Measurements from ENCODE around the gene UGT1A7.
"Not testable (repeated sequence)": the region's sequence is repeated elsewhere in the genome, so short reads cannot be mapped to it uniquely, and the experiment has no call there.

The UGT1A7 gene

GRCh38 chr2:233751212-233752009 lies 69.7 kb downstream of the UGT1A7 start:
- H3K9ac ChIP-seq (ENCODE audit: low read length); H3K36me3 ChIP-seq (ENCODE audit: insufficient read depth, low read length); H3K4me3 ChIP-seq (ENCODE audit: low read depth in 1 of 2, low read length in 2 of 2); H3K4me1 ChIP-seq (ENCODE audit: insufficient read depth, low read length); H3K9me3 ChIP-seq (ENCODE audit: low read length); H3K27ac ChIP-seq (ENCODE audit: low read depth, low read length); H3K27me3 ChIP-seq (ENCODE audit: control insufficient read depth in 1 of 2, insufficient read depth in 2 of 2, low read length in 2 of 2): not testable (repeated sequence)

DNA sequence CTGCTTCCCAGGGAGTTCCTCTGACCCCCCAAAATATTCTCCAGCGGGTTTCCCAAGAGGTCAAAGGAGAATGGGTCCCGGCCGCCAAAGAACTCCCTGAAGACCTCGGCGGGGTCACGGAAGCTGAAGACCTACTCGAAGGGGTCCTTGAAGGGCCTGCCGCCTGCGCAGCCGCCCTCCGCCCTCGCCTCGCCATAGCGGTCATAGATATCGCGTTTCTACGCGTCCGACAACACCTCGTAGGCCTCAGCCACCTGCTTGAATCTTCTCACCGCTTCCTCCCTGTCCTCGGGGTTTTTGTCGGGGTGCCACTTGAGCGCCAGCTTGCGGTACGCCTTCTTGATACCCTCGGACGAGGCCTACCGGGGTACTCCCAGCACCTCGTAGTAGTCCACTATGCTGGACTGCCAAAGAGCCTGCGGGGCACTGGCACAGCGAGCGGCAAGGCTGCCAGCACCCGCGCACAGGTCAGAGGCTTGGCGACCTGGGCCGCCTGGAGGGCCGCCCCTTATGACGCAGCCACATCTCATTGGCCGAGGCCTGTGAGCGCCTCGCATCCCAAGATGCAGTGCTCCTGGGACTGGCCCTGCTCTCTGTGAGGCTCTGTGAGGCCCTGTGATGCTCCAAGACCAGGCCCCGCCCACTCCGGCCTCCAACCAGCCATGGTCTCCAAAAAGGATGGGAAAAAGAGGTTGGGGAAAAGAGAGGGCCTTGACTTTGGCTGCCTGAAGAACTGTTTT lies 73.3 kb downstream of the UGT1A7 start:
- Histone ChIP-seq H3K27me3 (ENCODE audit: control insufficient read depth in 1 of 2, insufficient read depth in 2 of 2, low read length in 2 of 2) (no peaks in the 10 kb centered on the region), H3K9me3 (ENCODE audit: low read length) (no peaks in the 10 kb centered on the region), H3K4me1 (ENCODE audit: insufficient read depth, low read length) (no peaks in the 10 kb centered on the region), H3K9ac (ENCODE audit: low read length) (no peak overlapping the region), H3K36me3 (ENCODE audit: insufficient read depth, low read length) (no peaks in the 10 kb centered on the region), H3K4me3 (ENCODE audit: low read depth in 1 of 2, low read length in 2 of 2) (no peak overlapping the region), H3K27ac (ENCODE audit: low read depth, low read length) (no peak overlapping the region)

DNA sequence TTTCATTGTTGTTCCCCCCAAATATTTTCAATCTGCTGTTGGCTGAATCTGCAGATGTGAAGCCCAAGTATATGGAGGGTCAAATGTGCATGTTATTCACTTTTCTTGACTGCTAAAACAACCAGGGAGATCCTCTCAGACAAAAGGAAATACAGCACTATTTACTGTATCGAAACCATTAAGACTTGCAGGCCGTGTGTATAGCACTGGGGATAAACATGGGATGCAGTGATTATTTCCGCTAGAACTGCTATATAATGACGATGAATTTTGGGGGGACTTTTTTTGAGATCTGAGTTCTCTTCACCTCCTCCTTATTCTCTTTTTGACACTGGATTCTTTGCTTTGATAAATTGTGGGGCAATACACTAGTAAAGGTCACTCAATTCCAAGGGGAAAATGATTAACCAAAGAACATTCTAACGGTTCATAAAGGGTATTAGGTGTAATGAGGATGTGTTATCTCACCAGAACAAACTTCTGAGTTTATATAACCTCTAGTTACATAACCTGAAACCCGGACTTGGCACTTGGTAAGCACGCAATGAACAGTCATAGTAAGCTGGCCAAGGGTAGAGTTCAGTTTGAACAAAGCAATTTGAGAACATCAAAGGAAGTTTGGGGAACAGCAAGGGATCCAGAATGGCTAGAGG lies 74.9 kb downstream of the UGT1A7 start:
- no peak overlapping the region for H3K27ac ChIP-seq (ENCODE audit: low read depth, low read length)
- no peaks in the 10 kb centered on the region for H3K27me3 ChIP-seq (ENCODE audit: control insufficient read depth in 1 of 2, insufficient read depth in 2 of 2, low read length in 2 of 2)
- no peak overlapping the region for H3K9ac ChIP-seq (ENCODE audit: low read length)
- no peaks in the 10 kb centered on the region for H3K9me3 ChIP-seq (ENCODE audit: low read length)
- no peaks in the 10 kb centered on the region for H3K4me1 ChIP-seq (ENCODE audit: insufficient read depth, low read length)
- H3K4me3 ChIP-seq (ENCODE audit: low read depth in 1 of 2, low read length in 2 of 2), result no peak overlapping the region
- no peaks in the 10 kb centered on the region for H3K36me3 ChIP-seq (ENCODE audit: insufficient read depth, low read length)

- Histone ChIP-seq H3K36me3 (ENCODE audit: insufficient read depth, low read length) (no peaks in the 10 kb centered on the region), H3K27ac (ENCODE audit: low read depth, low read length) (no peak overlapping the region), H3K4me3 (ENCODE audit: low read depth in 1 of 2, low read length in 2 of 2) (no peak overlapping the region), H3K9me3 (ENCODE audit: low read length) (no peaks in the 10 kb centered on the region), H3K9ac (ENCODE audit: low read length) (no peak overlapping the region), H3K27me3 (ENCODE audit: control insufficient read depth in 1 of 2, insufficient read depth in 2 of 2, low read length in 2 of 2) (no peaks in the 10 kb centered on the region), H3K4me1 (ENCODE audit: insufficient read depth, low read length) (no peaks in the 10 kb centered on the region)
These were observed 76.4 kb downstream of the UGT1A7 start for GRCh38 chr2:233758141-233758540.

- no peaks in the 10 kb centered on the region for H3K9me3 ChIP-seq (ENCODE audit: low read length)
- H3K27me3 ChIP-seq (ENCODE audit: control insufficient read depth in 1 of 2, insufficient read depth in 2 of 2, low read length in 2 of 2), result no peaks in the 10 kb centered on the region
- no peaks in the 10 kb centered on the region for H3K4me1 ChIP-seq (ENCODE audit: insufficient read depth, low read length)
- no peak overlapping the region for H3K9ac ChIP-seq (ENCODE audit: low read length)
- no peaks in the 10 kb centered on the region for H3K36me3 ChIP-seq (ENCODE audit: insufficient read depth, low read length)
- H3K4me3 ChIP-seq (ENCODE audit: low read depth in 1 of 2, low read length in 2 of 2), result no peak overlapping the region
- H3K27ac ChIP-seq (ENCODE audit: low read depth, low read length), result no peak overlapping the region
These were observed 77.1 kb downstream of the UGT1A7 start for GRCh38 chr2:233758849-233759248.

- no peaks in the 10 kb centered on the region for H3K27me3 ChIP-seq (ENCODE audit: control insufficient read depth in 1 of 2, insufficient read depth in 2 of 2, low read length in 2 of 2)
- H3K36me3 ChIP-seq (ENCODE audit: insufficient read depth, low read length), result no peaks in the 10 kb centered on the region
- H3K27ac ChIP-seq (ENCODE audit: low read depth, low read length), result no peak within 1 kb of the TSS
- no peaks in the 10 kb centered on the region for H3K4me1 ChIP-seq (ENCODE audit: insufficient read depth, low read length)
- H3K9me3 ChIP-seq (ENCODE audit: low read length), result no peaks in the 10 kb centered on the region
- no peak within 1 kb of the TSS for H3K9ac ChIP-seq (ENCODE audit: low read length)
- no peak within 1 kb of the TSS for H3K4me3 ChIP-seq (ENCODE audit: low read depth in 1 of 2, low read length in 2 of 2)
These were observed 78.3 kb downstream of the UGT1A7 start, which contains the start of gene UGT1A1 for GRCh38 chr2:233760043-233760442. TSS of gene UGT1A1 (plus strand) at chr2:233760270. CDS start at chr2:233760288, 18 bp downstream.

DNA sequence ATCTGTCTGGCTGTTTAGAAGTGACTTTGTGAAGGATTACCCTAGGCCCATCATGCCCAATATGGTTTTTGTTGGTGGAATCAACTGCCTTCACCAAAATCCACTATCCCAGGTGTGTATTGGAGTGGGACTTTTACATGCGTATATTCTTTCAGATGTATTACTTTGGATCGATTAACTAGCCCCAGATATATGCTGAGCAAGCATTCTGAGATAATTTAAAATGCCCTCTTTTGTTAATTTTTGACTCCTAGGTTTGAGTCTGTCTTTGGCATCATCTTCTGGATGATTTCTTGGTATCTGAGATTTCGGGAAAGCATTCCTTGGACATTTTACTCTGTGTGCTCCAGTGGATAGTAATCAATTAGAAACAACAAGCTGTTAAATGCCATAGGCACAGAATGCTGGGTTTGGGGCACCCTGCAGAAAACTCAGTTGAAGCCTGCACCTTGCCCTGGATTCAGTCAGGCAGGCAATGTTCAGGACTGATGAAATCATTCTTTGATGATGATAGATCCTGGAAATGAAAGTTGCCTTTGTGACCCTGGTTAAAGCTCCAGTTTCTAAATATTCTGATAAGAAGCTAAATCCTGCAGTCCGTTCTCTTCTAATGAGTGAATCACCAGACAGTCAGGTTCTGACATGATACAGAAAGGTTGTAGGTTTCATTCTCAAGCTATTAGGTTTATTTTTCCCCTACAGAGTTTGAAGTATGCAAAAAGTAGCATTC lies 79.5 kb downstream of the UGT1A7 start:
- Histone ChIP-seq H3K36me3 (ENCODE audit: insufficient read depth, low read length) (no peaks in the 10 kb centered on the region), H3K9me3 (ENCODE audit: low read length) (no peaks in the 10 kb centered on the region), H3K9ac (ENCODE audit: low read length) (no peak overlapping the region), H3K27me3 (ENCODE audit: control insufficient read depth in 1 of 2, insufficient read depth in 2 of 2, low read length in 2 of 2) (no peaks in the 10 kb centered on the region), H3K4me3 (ENCODE audit: low read depth in 1 of 2, low read length in 2 of 2) (no peak overlapping the region), H3K27ac (ENCODE audit: low read depth, low read length) (no peak overlapping the region), H3K4me1 (ENCODE audit: insufficient read depth, low read length) (no peaks in the 10 kb centered on the region)

DNA sequence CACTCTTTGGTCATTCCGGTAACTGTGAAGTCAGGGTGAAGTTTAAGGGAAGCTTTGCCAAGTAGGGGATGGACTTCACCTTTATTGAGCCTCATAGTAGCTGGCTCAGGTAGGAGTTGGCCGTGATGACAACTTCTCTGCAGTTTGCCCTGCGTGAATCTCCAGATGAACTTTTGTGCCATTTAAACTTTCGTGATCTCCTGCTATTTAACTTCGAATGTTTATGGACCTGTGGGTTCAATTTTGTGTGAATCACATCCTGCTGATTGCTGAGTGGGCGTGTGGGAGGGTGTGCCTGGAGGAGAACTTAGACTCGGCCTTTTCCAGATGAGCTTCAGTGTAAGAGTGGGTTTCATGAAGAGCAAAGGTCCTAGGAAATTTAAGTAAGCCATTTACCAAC lies 82.6 kb downstream of the UGT1A7 start:
- Histone ChIP-seq H3K27ac (ENCODE audit: low read depth, low read length) (no peak overlapping the region), H3K9ac (ENCODE audit: low read length) (no peak overlapping the region)

GRCh38 chr2:233764761-233765160 lies 83.1 kb downstream of the UGT1A7 start:
- Histone ChIP-seq H3K27ac (ENCODE audit: low read depth, low read length) (no peak overlapping the region), H3K9me3 (ENCODE audit: low read length) (no peaks in the 10 kb centered on the region), H3K27me3 (ENCODE audit: control insufficient read depth in 1 of 2, insufficient read depth in 2 of 2, low read length in 2 of 2) (no peaks in the 10 kb centered on the region)

More for the DNA sequence above, 82.6 kb downstream of the UGT1A7 start:
- Histone ChIP-seq H3K9me3 (ENCODE audit: low read length) (no peaks in the 10 kb centered on the region), H3K4me3 (ENCODE audit: low read depth in 1 of 2, low read length in 2 of 2) (no peak overlapping the region), H3K4me1 (ENCODE audit: insufficient read depth, low read length) (no peaks in the 10 kb centered on the region), H3K27me3 (ENCODE audit: control insufficient read depth in 1 of 2, insufficient read depth in 2 of 2, low read length in 2 of 2) (no peaks in the 10 kb centered on the region), H3K36me3 (ENCODE audit: insufficient read depth, low read length) (no peaks in the 10 kb centered on the region)

GRCh38 chr2:233766416-233766815 lies 84.7 kb downstream of the UGT1A7 start:
- no peaks in the 10 kb centered on the region for H3K36me3 ChIP-seq (ENCODE audit: insufficient read depth, low read length)
- H3K9ac ChIP-seq (ENCODE audit: low read length), result no peak overlapping the region
- H3K27ac ChIP-seq (ENCODE audit: low read depth, low read length), result no peak overlapping the region
- no peaks in the 10 kb centered on the region for H3K4me1 ChIP-seq (ENCODE audit: insufficient read depth, low read length)
- H3K27me3 ChIP-seq (ENCODE audit: control insufficient read depth in 1 of 2, insufficient read depth in 2 of 2, low read length in 2 of 2), result no peaks in the 10 kb centered on the region
- H3K4me3 ChIP-seq (ENCODE audit: low read depth in 1 of 2, low read length in 2 of 2), result no peak overlapping the region
- no peaks in the 10 kb centered on the region for H3K9me3 ChIP-seq (ENCODE audit: low read length)

More at GRCh38 chr2:233764761-233765160, 83.1 kb downstream of the UGT1A7 start:
- no peak overlapping the region for H3K4me3 ChIP-seq (ENCODE audit: low read depth in 1 of 2, low read length in 2 of 2)
- no peaks in the 10 kb centered on the region for H3K36me3 ChIP-seq (ENCODE audit: insufficient read depth, low read length)
- no peaks in the 10 kb centered on the region for H3K4me1 ChIP-seq (ENCODE audit: insufficient read depth, low read length)
- no peak overlapping the region for H3K9ac ChIP-seq (ENCODE audit: low read length)

DNA sequence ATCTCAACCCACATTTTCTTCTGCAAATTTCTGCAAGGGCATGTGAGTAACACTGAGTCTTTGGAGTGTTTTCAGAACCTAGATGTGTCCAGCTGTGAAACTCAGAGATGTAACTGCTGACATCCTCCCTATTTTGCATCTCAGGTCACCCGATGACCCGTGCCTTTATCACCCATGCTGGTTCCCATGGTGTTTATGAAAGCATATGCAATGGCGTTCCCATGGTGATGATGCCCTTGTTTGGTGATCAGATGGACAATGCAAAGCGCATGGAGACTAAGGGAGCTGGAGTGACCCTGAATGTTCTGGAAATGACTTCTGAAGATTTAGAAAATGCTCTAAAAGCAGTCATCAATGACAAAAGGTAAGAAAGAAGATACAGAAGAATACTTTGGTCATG lies 86.4 kb downstream of the UGT1A7 start:
- no peaks in the 10 kb centered on the region for H3K4me1 ChIP-seq (ENCODE audit: insufficient read depth, low read length)
- no peak overlapping the region for H3K9ac ChIP-seq (ENCODE audit: low read length)
- H3K4me3 ChIP-seq (ENCODE audit: low read depth in 1 of 2, low read length in 2 of 2), result no peak overlapping the region
- H3K9me3 ChIP-seq (ENCODE audit: low read length), result no peaks in the 10 kb centered on the region
- H3K27ac ChIP-seq (ENCODE audit: low read depth, low read length), result no peak overlapping the region
- no peaks in the 10 kb centered on the region for H3K36me3 ChIP-seq (ENCODE audit: insufficient read depth, low read length)
- H3K27me3 ChIP-seq (ENCODE audit: control insufficient read depth in 1 of 2, insufficient read depth in 2 of 2, low read length in 2 of 2), result no peaks in the 10 kb centered on the region
